ENCODE data around the gene RWDD3.

GRCh38 chr1:95226781-95227660, 7.0 kb upstream of the RWDD3 start:
- TF ChIP-seq CTCF (IDR thresholded peaks at IDR 0.05) (no peak), POLR2A (IDR thresholded peaks at IDR 0.05) (no peak)

All from uterus (tissue), 2 donors.